Endodermal cell (in vitro differentiated cells): ENCODE measurements around the gene APOC3. TPM values are rescaled to one million over a fixed set of nuclear protein-coding genes. Genes with fewer than 3 reads are reported as not detected.

Experiments
- DNase-seq: peaks from one replicate; pipeline ENCODE4 v3.0.0-alpha.2; 2017
- H3K27ac ChIP-seq: 2 replicates; pipeline ENCODE4 v1.5.1; 2013; ENCODE audit warnings: mild to moderate bottlenecking, low read depth, low read length, moderate library complexity
- H3K27me3 ChIP-seq: 2 replicates; pipeline ENCODE4 v1.6.1; 2013; ENCODE audit warnings: mild to moderate bottlenecking, low read length, moderate library complexity; ENCODE audit not compliant: insufficient read depth, control insufficient read depth, poor library complexity, severe bottlenecking
- H3K36me3 ChIP-seq: 2 replicates; pipeline ENCODE4 v1.7.0; 2013; ENCODE audit warnings: mild to moderate bottlenecking, low read length, moderate library complexity; ENCODE audit not compliant: control insufficient read depth, insufficient read depth
- H3K4me1 ChIP-seq: one replicate; pipeline ENCODE4 v1.7.0; 2013; ENCODE audit warnings: low read length; ENCODE audit not compliant: control insufficient read depth, insufficient read depth
- H3K4me3 ChIP-seq: 2 replicates; pipeline ENCODE4 v1.5.1; 2013; ENCODE audit warnings: mild to moderate bottlenecking, low read length, moderate library complexity
- H3K9ac ChIP-seq: 2 replicates; pipeline ENCODE4 v1.6.1; 2013; ENCODE audit warnings: mild to moderate bottlenecking, low read length, moderate library complexity; ENCODE audit not compliant: poor library complexity, severe bottlenecking; ENCODE audit errors: extremely low read depth
- H3K9me3 ChIP-seq: 2 replicates; pipeline ENCODE4 v1.6.1; 2013; ENCODE audit warnings: mild to moderate bottlenecking, low read length, moderate library complexity; ENCODE audit not compliant: control insufficient read depth
- H3K27ac Mint-ChIP-seq: 2 replicates; pipeline ENCODE4 v1.8.0; 2020; ENCODE audit warnings: mixed read lengths
- H3K27me3 Mint-ChIP-seq: 2 replicates; pipeline ENCODE4 v1.8.0; 2021; ENCODE audit warnings: mild to moderate bottlenecking, mixed read lengths; ENCODE audit not compliant: insufficient read depth
- H3K36me3 Mint-ChIP-seq: 2 replicates; pipeline ENCODE4 v1.8.0; 2020; ENCODE audit warnings: low read depth, mixed read lengths
- H3K4me1 Mint-ChIP-seq: 2 replicates; pipeline ENCODE4 v1.8.0; 2020; ENCODE audit warnings: mixed read lengths
- H3K4me3 Mint-ChIP-seq: 2 replicates; pipeline ENCODE4 v1.8.0; 2020; ENCODE audit warnings: mild to moderate bottlenecking, moderate library complexity, mixed read lengths
- H3K9me3 Mint-ChIP-seq: 2 replicates; pipeline ENCODE4 v1.8.0; 2020; ENCODE audit warnings: mild to moderate bottlenecking, mixed read lengths
- WGBS, 2 experiments: methylation state at CpG; one replicate each; pipeline versions ENCODE4 v1.1.5 to v1.1.7; 2013; ENCODE audit warnings: missing lambda C conversion rate in 2 of 2, mixed read lengths in 1 of 2; ENCODE audit not compliant: insufficient coverage in 1 of 2, insufficient read length in 1 of 2; 5-methylcytosine and 5-hydroxymethylcytosine counted together
- total RNA-seq, 2 donors: library from RNA; stranded (reverse); fragmentation: NEBNext Ultra II Directional in 1 of 2; extraction: Animal tissue kit (Norgen Biotek cat#: 25700) in 1 of 2; gene quantifications; 2 replicates in 1 of 2; 3 replicates in 1 of 2; pipeline ENCODE4 v1.2.1, GENCODE V29; 2021
- TF ChIP-seq, protein P1 (sequence below): fragments of 200-600 bp; sonication (generic); conservative IDR thresholded peaks from 2 replicates; pipeline ENCODE4 v1.5.0; 2021; ENCODE audit warnings: antibody characterized with exemption, mild to moderate bottlenecking

Gene APOC3
- total RNA-seq, 2 donors from 2014 or later, result not detected

DNA sequence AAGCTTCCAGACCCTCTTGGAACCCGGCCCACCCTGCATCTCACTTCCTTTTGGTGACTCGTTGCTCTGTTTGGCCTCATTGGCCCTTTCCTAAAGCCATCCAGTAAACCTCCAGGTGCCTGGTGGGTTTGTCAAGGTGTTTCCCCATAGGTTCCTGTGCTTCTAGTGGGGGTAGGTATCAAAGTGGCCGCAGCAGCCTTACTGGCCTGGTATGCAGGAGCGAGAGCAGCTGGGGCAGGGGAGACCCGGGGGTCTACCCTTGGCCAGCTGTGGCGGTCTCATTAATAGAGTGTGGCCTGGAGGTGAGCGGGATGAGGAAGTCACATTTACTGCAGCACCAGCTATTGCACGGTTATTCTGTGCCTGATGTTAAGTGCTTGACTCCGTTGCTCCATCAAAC lies 10.7 kb upstream of the APOC3 start:
- H3K4me3 Mint-ChIP-seq, result no peak overlapping the region
- no peaks in the 10 kb centered on the region for H3K27me3 ChIP-seq
- H3K36me3 ChIP-seq, result no peaks in the 10 kb centered on the region
- peaks cover 2% of the 10 kb centered on the region for H3K27me3 Mint-ChIP-seq
- no peak overlapping the region for H3K9ac ChIP-seq
- no peak overlapping the region for H3K4me3 ChIP-seq
- H3K4me1 Mint-ChIP-seq, result peaks cover 8% of the 10 kb centered on the region
- H3K9me3 Mint-ChIP-seq, result no peaks in the 10 kb centered on the region
- peak; percentile 40 for DNase-seq
- H3K27ac ChIP-seq, result no peak overlapping the region
- TF ChIP-seq, protein P1, sequence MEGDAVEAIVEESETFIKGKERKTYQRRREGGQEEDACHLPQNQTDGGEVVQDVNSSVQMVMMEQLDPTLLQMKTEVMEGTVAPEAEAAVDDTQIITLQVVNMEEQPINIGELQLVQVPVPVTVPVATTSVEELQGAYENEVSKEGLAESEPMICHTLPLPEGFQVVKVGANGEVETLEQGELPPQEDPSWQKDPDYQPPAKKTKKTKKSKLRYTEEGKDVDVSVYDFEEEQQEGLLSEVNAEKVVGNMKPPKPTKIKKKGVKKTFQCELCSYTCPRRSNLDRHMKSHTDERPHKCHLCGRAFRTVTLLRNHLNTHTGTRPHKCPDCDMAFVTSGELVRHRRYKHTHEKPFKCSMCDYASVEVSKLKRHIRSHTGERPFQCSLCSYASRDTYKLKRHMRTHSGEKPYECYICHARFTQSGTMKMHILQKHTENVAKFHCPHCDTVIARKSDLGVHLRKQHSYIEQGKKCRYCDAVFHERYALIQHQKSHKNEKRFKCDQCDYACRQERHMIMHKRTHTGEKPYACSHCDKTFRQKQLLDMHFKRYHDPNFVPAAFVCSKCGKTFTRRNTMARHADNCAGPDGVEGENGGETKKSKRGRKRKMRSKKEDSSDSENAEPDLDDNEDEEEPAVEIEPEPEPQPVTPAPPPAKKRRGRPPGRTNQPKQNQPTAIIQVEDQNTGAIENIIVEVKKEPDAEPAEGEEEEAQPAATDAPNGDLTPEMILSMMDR, result no peak
- H3K4me1 ChIP-seq, result peaks cover 16% of the 10 kb centered on the region
- WGBS, 2 experiments, result 91 to 94% methylated on average over 7 to 9 of the region's 9 CpGs
- H3K36me3 Mint-ChIP-seq, result no peaks in the 10 kb centered on the region
- no peaks in the 10 kb centered on the region for H3K9me3 ChIP-seq
- H3K27ac Mint-ChIP-seq, result no peak overlapping the region

- no peak overlapping the region for H3K9ac ChIP-seq
- TF ChIP-seq, protein P1, result no peak
- Mint-ChIP-seq H3K27ac (no peak overlapping the region), H3K4me3 (no peak overlapping the region), H3K4me1 (peaks cover 8% of the 10 kb centered on the region), H3K27me3 (peaks cover 2% of the 10 kb centered on the region), H3K36me3 (no peaks in the 10 kb centered on the region), H3K9me3 (no peaks in the 10 kb centered on the region)
- no peak overlapping the region for H3K27ac ChIP-seq
- no peak overlapping the region for H3K4me3 ChIP-seq
- 94% methylated on average over 39 to 51 of the region's 51 CpGs for WGBS, 2 experiments
- no peaks in the 10 kb centered on the region for H3K27me3 ChIP-seq
- peaks cover 13% of the 10 kb centered on the region for H3K4me1 ChIP-seq
- H3K9me3 ChIP-seq, result no peaks in the 10 kb centered on the region
- DNase-seq, result no peak
- H3K36me3 ChIP-seq, result no peaks in the 10 kb centered on the region
Measured at GRCh38 chr11:116821050-116821918, 8.4 kb upstream of the APOC3 start.

DNA sequence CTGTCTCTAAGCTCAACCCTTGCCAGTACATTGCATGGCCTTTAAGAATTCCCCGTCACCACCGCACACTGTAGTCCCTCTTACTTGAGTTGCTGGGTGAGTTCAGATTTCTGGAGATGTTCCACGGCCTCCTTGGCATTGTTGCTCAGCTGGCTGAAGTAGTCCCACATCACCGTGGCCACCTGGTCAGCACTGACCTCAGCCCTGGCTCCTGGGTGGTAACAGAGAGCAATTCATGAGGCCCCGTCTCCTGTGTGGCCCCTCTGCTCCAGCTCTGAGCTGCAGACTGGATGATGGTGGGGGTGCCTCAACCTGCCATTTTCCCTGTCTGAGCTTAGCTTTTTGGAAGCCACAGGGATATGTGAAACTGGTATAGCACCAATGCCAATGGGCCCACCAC lies 7.1 kb upstream of the APOC3 start:
- Histone ChIP-seq H3K4me3 (no peak overlapping the region), H3K9ac (no peak overlapping the region), H3K27ac (no peak overlapping the region), H3K4me1 (peaks cover 19% of the 10 kb centered on the region), H3K27me3 (no peaks in the 10 kb centered on the region), H3K36me3 (no peaks in the 10 kb centered on the region), H3K9me3 (no peaks in the 10 kb centered on the region)
- TF ChIP-seq, protein P1, result no peak
- Mint-ChIP-seq H3K36me3 (no peaks in the 10 kb centered on the region), H3K4me1 (peaks cover 8% of the 10 kb centered on the region), H3K27ac (no peak overlapping the region), H3K4me3 (no peak overlapping the region), H3K9me3 (no peaks in the 10 kb centered on the region), H3K27me3 (peaks cover 2% of the 10 kb centered on the region)
- WGBS, 2 experiments, result 85 to 86% methylated on average over 5 of the region's 5 CpGs
- peak; percentile 31 for DNase-seq
